Stimulated activated CD4-positive, alpha-beta T cell treated with anti-CD3 and anti-CD28 coated beads, Interleukin-4, amount 100 ng/mL, for 24 hours (primary cell): ENCODE data around the gene GDAP1L1.
"Not testable (repeated sequence)": the region's sequence is repeated elsewhere in the genome, so short reads cannot be mapped to it uniquely, and the experiment has no call there.

ENCODE experiments used
- DNase-seq: peaks from one replicate; pipeline ENCODE4 v3.0.0-alpha.2; 2020

The GDAP1L1 gene

DNA sequence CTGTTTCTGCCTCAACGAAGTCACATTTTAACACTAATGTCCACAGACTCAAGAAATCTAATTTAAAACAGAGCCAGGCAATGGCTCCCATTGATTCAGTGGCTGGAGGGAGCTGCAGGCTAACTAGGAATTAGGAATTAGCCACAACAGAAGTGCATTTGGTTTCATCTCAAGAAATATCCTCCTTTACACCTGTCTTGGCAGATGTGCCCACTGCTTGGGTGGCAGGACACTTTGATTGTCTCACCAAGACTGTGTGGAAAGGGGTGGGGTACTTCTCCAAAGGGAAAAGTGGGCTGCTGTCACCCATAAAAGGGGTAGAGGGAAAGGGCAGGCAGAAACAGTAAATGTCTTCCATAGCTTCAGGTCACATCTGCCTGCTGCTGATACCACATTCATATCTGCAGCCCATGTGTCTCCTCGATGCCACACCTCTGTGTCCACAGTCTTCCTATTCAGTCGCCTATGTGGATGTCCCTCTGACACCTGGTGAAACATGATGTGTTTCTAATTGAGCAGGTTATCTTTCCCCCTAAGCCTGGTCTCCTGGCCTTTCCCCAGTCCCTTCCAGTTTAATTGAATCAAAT, 25.6 kb upstream of the GDAP1L1 start:
- DNase-seq = no peak

GRCh38 chr20:44222027-44222426, 25.1 kb upstream of the GDAP1L1 start:
- no peak for DNase-seq

DNA sequence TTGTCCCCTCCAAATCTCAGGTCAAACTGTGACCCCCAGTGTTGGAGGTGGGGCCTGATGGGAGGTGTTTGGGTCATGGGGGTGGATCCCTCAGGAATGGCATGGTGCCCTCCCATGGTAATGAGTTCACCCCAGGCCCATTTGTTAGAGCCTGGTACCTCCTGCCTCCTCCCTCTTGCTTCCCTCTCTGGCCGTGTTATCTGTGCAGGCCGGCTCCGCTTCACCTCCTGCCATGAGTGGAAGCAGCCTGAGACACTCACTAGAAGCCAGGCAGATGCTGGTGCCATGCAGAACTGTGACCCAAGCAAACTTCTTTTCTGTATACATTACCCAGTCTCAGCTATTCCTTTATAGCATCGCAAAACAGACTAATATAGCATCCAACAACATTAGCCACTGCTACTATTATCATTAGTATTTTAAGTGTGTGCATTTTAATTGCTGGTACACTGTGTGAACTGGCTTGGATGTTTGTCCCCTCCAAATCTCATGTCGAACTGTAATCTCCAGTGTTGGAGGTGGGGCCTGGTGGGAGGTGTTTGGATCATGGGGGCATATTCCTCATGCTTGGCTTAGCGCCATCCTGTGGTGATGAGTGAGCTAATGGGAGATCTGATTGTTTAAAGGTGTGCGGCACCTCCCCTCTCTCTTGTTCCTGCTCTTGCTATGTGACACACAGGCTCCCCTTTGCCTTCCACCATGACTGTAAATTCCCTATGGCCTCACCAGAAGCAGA, 24.3 kb upstream of the GDAP1L1 start:
- DNase-seq = no peak

GRCh38 chr20:44223721-44224120, 23.4 kb upstream of the GDAP1L1 start:
- no peak for DNase-seq

DNA sequence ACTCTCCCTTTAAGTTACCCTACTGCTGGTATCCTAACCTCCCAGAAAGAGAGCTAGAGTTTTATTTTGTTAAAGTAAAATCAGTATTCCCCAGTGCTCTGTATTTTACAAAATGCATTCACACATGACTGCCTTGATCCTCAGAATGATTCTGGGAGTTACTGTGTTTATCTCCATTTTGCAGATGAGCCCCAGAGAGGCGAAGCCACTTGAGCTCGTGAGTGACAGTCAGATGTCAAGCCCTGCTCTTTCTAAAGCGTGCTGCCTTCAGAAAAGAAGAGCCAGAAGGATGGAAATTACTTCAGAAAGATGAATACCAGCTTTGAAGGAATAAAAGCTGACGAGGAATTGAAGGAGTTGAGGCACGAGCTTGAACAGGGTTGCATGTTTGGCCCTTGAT, 22.5 kb upstream of the GDAP1L1 start:
- DNase-seq = no peak

DNA sequence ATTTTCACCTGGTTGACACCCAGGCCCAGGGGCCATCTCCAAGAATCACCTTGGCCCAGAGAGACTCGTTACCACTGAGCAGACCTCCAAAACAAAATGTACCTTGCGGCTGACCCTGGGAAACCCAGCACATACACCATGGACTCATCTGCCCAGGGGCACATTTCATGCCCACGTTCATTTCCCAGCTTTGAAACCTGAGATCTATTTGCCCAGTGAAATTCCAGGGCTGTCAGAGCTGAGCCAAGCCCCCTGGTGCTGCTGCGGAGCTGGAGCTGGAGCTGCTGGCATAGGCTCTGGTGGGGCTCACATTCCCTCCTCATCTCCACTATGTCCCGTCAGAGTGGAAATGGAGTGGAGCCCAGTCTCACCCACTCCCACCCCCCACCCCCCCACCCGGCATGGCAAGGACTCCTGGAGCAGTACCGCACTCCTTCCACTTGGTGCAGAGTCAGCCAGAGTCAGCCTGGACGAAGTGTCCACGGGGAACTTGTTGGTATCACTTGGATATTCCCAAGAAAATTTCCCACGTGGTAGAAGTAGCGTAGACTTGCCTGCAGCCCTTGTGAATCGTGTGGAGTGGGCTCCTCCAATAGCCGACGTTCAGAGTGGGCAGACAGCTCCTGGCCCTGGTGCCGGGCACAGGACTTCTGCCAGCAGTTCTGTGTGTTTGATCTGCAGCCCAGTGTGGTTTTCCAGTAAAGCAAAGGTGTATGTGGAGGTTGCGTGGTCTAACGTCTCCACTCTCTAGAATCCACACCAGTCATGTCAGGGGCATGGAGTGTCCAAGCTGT, 18.4 kb upstream of the GDAP1L1 start:
- no peak for DNase-seq

GRCh38 chr20:44231193-44231592, 15.9 kb upstream of the GDAP1L1 start:
- DNase-seq = no peak

GRCh38 chr20:44231713-44232468, 15.2 kb upstream of the GDAP1L1 start:
- no peak for DNase-seq

DNA sequence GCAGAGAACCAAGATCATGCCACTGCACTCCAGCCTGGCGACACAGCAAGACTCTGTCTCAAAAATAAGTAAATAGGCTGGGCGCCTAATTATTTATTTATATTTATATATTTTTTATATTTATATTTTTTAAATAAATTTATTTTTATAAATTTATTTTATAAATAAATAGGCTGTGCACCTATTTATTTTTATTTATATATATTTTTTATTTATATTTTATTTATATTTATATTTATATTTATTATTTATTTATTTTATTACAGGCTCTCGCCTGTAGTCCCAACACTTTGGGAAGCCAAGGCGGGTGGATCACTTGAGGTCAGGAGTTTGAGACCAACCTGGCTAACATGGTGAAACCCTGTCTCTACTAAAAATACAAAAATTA, 14.6 kb upstream of the GDAP1L1 start:
- not testable (repeated sequence) for DNase-seq

DNA sequence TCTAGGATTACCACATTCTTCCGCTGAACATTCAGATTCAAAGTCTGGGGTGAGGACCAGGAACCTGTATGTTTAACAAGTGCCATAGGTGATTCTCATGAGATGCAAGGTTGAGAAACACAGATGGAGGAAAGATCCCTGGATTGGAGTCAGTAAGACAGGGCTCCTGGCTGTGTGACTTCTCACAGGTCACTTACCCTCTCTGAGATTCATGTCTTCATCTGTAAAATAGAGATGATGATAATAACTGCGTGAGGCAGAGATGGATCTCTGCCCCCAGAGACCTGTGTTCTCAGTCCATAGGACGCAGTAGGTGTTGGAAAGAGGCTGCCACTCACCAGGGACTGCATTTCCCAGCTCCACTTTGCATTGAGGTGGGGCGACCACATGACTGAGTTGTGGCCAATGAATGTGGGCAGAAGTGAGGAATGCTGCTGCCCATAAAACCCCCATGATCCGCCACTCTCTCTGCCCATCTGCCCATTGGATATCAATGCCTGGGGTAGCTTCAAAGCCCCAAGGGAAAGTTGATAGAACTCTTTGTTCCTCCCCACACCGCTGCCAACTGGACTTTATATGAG, 13.6 kb upstream of the GDAP1L1 start:
- no peak for DNase-seq

- no peak for DNase-seq
Measured at GRCh38 chr20:44234566-44235317, 12.4 kb upstream of the GDAP1L1 start.

DNA sequence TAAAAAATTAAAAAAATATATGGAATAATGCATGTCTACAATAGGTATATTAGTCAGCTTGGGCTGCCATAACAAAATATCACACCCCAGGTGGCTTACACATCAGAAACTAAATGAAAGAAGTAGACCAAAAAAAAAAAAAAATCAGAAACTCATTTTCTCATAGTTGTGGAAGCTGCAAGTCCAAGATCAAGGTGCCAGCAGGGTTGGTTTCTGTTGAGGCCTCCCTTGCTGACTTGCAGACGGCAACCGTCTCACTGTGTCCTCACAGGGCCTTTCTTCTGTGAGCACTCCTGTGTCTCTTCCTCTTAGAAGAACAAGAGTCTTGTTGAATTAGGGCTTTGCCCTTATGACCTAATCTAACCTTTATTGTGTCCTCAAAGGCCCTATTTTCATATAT, 11.4 kb upstream of the GDAP1L1 start:
- DNase-seq = no peak

- DNase-seq = not testable (repeated sequence)
Measured at GRCh38 chr20:44236840-44237239, 10.3 kb upstream of the GDAP1L1 start.

GRCh38 chr20:44241796-44242195, 5.3 kb upstream of the GDAP1L1 start:
- no peak for DNase-seq

DNA sequence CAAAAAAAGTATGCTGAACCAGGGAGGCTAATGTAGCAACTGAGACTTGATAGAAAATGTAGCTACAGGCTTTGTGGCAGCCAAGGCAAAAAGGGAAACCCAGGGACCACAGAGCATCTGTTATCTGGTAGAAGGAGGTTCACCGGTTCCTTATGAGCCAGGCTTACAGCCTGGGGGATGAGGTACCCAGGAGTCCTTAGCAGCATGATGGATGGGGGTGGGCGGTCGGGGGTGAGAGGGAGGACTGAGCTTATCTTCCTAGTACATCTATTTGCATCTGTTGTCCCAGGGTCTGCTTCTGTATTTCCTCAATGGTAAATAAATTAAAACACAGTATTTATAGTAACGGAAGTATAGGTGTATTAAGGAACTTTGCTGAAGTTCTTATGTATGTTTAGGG, 1.1 kb upstream of the GDAP1L1 start:
- DNase-seq = no peak

GRCh38 chr20:44247586-44248409, 690 bp downstream of the GDAP1L1 start:
- no peak for DNase-seq

DNA sequence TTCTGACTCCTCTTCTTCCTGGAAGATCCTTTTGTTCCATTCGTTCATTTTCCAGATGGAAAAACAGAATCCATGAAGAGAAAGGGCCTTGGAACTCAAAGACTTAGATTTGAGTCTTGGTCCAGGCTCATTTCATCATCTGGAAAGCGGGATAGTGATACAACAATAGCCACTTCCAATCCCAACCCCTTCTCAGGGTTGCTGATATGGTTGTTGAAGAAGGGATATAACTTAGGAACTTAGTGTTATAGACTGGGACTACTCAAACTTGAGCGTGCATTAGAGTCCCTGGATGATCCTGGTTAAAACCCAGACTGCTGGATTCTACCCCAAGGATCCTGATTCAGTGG, 1.3 kb downstream of the GDAP1L1 start:
- DNase-seq = no peak

GRCh38 chr20:44251284-44251683, 4.2 kb downstream of the GDAP1L1 start:
- DNase-seq = no peak

GRCh38 chr20:44253528-44253927, 6.4 kb downstream of the GDAP1L1 start:
- DNase-seq = no peak

- DNase-seq = no peak
Measured at GRCh38 chr20:44254073-44254472, 7.0 kb downstream of the GDAP1L1 start.

DNA sequence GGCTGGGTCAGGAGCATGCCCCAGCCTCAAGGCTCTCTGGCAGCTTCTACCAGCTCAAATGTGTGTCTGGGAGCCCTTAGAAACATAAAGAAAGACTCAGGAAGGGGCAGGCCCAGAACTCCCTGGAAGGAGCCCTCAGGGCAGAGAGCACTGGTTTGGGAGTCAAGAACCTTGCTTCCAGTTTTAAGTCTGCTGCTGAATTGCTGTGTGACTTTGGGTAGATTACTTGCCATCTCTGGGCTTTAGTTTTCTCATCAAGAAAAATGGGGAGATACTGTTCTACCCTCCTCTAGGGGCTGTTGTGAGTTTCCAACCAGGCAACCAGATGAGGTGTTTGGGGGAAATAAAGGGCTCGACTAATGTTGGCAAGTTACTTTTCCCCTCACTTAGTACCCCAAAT, 8.8 kb downstream of the GDAP1L1 start:
- DNase-seq = no peak
